Ectodermal cell (in vitro differentiated cells): ENCODE measurements around the gene NSG1.

Source experiments
- H3K27ac ChIP-seq: 2 replicates; pipeline ENCODE4 v1.7.0; 2013; ENCODE audit warnings: mild to moderate bottlenecking, low read depth, low read length; ENCODE audit not compliant: insufficient read depth, poor library complexity, severe bottlenecking
- H3K27me3 ChIP-seq: 2 replicates; pipeline ENCODE4 v1.7.0; 2013; ENCODE audit warnings: mild to moderate bottlenecking, low read length; ENCODE audit not compliant: insufficient read depth, control insufficient read depth, poor library complexity, severe bottlenecking
- H3K36me3 ChIP-seq: one replicate; pipeline ENCODE4 v1.7.0; 2013; ENCODE audit warnings: low read length; ENCODE audit not compliant: control insufficient read depth, insufficient read depth
- H3K4me1 ChIP-seq: one replicate; pipeline ENCODE4 v1.7.0; 2013; ENCODE audit warnings: low read length; ENCODE audit not compliant: control insufficient read depth, insufficient read depth
- H3K4me3 ChIP-seq: 2 replicates; pipeline ENCODE4 v1.7.0; 2013; ENCODE audit warnings: low read depth, low read length, control low read depth; ENCODE audit not compliant: insufficient read depth
- H3K9me3 ChIP-seq: 2 replicates; pipeline ENCODE4 v1.7.0; 2013; ENCODE audit warnings: mild to moderate bottlenecking, low read length, moderate library complexity; ENCODE audit not compliant: control insufficient read depth
- WGBS, 2 experiments: methylation state at CpG; one replicate each; pipeline ENCODE4 v1.1.7; 2013; ENCODE audit warnings: missing lambda C conversion rate in 2 of 2; 5-methylcytosine and 5-hydroxymethylcytosine counted together

The NSG1 gene

DNA sequence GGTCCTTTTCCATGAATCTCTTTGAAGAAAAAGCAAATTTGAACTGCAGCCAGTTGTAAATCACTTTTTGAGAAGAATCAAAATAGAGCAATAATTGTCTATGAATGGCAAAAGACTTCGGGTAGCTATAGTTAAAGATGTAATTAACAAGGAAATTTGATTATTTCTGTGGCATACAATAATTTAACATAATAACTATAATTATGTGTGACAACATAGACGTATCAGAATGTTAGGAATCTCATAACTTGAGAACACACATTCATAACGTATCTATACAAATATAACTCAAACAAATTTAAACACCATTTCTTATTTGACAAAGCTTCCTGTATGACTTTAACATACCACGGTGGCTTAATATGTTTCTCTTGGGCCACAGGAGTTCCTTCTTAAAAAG is 36.0 kb upstream of the NSG1 start:
- Histone ChIP-seq H3K36me3 (no peaks in the 10 kb centered on the region), H3K27me3 (no peaks in the 10 kb centered on the region), H3K4me1 (no peaks in the 10 kb centered on the region), H3K4me3 (no peak overlapping the region), H3K9me3 (no peaks in the 10 kb centered on the region), H3K27ac (no peak overlapping the region)
- 86 to 92% methylated on average over 3 to 4 of the region's 4 CpGs for WGBS, 2 experiments

DNA sequence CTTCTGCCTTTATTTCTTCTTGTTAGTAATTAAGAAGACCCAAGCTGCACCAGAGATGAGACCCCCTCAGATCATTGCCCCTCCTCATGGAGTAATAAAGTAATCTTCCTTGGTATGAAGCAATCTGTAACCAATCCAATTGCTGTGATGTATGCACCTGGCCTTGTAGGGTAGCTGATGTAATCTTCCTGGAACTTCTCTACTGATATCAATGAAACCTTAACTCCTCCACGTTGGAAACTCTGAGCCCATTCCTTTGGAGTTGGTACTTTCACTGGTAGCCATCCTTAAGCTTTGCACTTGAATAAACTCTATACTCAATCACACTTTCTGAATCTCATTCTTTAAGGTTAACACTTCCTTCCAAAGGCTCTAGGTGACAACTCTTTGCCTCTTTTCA is 31.6 kb upstream of the NSG1 start:
- Histone ChIP-seq H3K36me3 (no peaks in the 10 kb centered on the region), H3K9me3 (no peaks in the 10 kb centered on the region), H3K27me3 (no peaks in the 10 kb centered on the region), H3K4me3 (no peak overlapping the region), H3K27ac (no peak overlapping the region), H3K4me1 (peaks cover 5% of the 10 kb centered on the region)
- whole genome bisulfite sequencing, 2 experiments, result 65 to 75% methylated on average over 1 of the region's 1 CpG

DNA sequence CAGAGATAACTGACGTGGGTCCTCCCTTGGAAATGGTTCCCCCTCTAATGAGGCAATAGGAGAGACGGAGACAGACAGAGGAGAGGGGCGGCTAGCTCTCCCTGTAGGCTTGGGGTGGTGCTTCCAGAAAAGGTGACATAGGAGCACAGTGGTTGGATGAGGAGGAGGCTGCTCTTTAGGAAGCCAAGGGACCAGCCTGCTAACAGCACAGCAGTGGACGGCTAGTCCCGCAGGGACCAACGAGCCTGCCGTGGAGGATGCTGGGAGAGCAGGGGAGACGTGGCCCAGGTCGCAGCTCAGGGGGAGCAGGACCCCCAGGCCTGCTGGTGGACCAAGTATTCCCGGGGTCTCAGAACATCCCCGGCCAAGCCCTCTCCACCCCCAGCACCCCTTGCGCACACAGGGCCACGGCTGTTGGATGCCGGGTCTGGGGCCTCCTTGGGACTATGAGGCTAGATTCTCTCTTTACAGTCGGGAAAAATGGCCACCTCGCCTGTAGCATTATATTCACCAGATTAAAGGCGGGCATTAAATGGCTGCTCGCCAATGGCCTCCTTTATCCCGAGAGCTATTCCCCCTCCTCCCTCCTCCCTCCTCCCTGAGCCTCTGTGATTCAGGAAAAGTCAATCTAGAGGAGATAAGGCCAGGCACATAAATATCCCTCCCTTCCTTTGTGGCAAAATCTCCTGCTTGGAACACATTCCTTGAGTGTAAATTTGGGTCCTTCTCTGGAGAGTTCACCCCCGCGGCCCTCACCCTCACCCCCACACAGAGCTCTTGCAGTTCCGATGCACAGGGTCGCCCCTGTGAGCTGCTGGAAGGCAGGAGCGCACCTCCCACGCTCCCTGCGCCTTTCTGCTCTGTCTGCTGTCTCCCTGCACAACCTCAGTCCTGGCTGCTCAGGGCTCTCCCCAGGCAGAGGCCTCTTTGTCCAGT is 30.5 kb upstream of the NSG1 start:
- peaks cover 5% of the 10 kb centered on the region for H3K4me1 ChIP-seq
- H3K9me3 ChIP-seq, result no peaks in the 10 kb centered on the region
- H3K27ac ChIP-seq, result no peak overlapping the region
- no peaks in the 10 kb centered on the region for H3K27me3 ChIP-seq
- WGBS, 2 experiments, result 92% methylated on average over 26 of the region's 26 CpGs
- H3K36me3 ChIP-seq, result no peaks in the 10 kb centered on the region
- no peak overlapping the region for H3K4me3 ChIP-seq

DNA sequence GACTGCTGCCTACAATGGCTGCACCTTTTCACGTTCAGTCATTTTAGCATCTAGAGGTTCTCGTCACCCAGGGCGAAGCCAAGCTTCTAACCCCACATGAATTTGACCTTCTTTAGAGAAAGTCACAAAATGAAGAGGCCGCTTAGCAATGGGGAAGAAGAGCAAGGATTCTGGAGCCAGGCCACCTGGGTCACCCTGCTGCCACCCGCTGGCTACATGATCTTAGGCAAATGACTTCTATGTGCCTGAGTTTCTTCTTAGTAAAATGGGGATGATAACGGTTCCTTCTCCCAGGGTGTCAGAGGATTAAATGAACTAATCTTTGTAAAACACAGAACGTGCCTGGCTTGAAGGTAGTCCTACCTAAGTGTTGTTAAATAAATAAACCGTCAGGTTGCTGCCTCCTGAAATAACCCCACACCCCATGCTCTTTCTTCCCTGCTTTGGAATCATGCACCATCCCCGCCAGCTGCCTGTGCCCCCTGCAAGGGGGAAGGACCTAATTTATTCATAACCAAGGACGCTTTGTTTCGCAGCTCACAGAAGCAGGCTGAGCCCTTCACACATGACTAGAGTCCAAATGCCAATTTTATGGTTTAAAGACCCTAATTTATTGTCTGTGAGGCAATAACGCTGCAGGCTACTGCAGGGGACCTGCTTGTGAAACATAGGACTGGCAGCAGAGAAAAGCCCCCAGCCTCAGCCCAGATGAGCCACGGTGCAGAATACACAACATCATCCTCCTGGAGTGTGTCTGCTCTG is 28.6 kb upstream of the NSG1 start:
- Histone ChIP-seq H3K4me1 (peaks cover 5% of the 10 kb centered on the region), H3K27ac (no peak overlapping the region), H3K4me3 (no peak overlapping the region), H3K9me3 (no peaks in the 10 kb centered on the region), H3K27me3 (no peaks in the 10 kb centered on the region), H3K36me3 (no peaks in the 10 kb centered on the region)
- 61 to 64% methylated on average over 13 of the region's 13 CpGs for WGBS, 2 experiments

DNA sequence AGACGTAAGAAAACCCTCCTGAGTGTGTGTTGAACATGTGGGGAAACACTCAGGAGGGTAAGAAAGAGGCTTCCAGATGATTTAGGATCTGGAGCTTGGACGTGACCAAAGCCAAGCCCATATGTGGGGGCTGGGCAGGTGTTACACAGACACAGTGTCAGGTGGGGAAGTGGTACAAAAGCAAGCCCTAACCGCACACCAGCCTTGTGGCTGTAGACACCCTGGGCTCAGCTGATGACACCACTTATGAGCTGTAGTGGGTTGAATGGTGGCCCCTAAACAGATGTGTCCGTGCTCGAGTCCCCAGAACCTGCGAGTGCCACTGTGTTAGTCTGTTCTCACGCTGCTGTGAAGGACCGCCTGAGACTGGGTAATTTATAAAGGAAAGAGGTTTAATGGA is 25.0 kb upstream of the NSG1 start:
- Histone ChIP-seq H3K36me3 (no peaks in the 10 kb centered on the region), H3K9me3 (no peaks in the 10 kb centered on the region), H3K27ac (no peak overlapping the region), H3K4me3 (no peak overlapping the region), H3K27me3 (no peaks in the 10 kb centered on the region), H3K4me1 (peaks cover 5% of the 10 kb centered on the region)
- WGBS, 2 experiments, result 90 to 94% methylated on average over 8 of the region's 8 CpGs

DNA sequence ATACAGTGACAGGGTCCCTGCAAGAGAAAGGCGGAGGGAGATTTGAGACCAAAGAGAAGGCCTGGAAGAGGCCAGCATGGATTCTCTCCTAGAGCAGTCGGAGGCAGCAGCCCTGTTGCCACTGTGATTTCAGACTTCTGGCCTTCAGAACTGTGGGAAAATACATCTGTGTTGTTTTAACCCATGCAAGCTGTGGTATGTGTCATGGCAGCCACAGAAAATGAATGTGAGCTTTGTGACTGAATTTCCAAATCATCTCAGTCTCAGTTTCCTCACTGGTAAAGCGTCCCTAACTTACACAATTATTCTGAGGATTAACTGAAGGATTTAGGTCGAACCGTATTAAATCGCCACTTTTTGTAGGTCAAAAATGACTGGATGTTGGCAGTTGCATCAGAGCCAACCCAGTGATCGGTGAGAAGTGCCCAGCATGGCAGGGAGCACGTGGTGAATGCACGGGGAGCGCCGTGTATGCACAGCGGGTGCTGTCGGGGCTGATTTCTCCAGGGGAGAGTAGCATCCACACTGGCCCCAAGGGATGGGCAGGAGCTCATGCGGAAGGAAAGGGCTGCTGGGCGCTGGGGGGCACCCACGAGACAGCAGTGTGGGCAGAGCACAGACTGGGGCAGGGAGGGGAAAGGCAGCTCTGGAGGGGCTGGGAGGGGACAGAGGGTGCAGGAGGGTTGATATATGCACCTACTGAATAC is 23.8 kb upstream of the NSG1 start:
- no peaks in the 10 kb centered on the region for H3K36me3 ChIP-seq
- no peaks in the 10 kb centered on the region for H3K27me3 ChIP-seq
- H3K4me3 ChIP-seq, result no peak overlapping the region
- no peak overlapping the region for H3K27ac ChIP-seq
- WGBS, 2 experiments, result 83 to 85% methylated on average over 16 of the region's 16 CpGs
- H3K9me3 ChIP-seq, result no peaks in the 10 kb centered on the region
- H3K4me1 ChIP-seq, result peaks cover 5% of the 10 kb centered on the region

DNA sequence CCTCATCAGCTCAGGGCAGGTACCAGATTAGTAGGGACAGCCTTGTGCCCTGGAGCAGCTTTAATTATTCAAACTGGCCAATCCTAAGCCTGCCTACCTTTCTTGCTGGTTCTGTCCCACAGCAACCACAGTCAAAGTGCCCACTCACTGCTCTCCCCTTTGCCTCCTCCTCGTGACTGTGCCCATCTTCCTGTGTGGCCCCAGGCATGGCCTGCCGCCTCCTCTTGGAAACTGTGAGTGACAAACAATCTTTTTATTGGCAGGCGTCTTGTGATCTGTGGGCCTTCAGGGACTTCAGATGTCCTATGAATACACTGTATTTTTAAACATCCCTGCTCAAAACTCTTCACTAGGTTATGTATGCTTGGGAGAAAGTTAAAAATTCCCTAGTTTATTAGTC is 22.8 kb upstream of the NSG1 start:
- Histone ChIP-seq H3K36me3 (no peaks in the 10 kb centered on the region), H3K27ac (no peak overlapping the region), H3K4me3 (no peak overlapping the region), H3K4me1 (no peaks in the 10 kb centered on the region), H3K27me3 (no peaks in the 10 kb centered on the region), H3K9me3 (no peaks in the 10 kb centered on the region)
- WGBS, 2 experiments, result 87 to 88% methylated on average over 3 of the region's 3 CpGs

DNA sequence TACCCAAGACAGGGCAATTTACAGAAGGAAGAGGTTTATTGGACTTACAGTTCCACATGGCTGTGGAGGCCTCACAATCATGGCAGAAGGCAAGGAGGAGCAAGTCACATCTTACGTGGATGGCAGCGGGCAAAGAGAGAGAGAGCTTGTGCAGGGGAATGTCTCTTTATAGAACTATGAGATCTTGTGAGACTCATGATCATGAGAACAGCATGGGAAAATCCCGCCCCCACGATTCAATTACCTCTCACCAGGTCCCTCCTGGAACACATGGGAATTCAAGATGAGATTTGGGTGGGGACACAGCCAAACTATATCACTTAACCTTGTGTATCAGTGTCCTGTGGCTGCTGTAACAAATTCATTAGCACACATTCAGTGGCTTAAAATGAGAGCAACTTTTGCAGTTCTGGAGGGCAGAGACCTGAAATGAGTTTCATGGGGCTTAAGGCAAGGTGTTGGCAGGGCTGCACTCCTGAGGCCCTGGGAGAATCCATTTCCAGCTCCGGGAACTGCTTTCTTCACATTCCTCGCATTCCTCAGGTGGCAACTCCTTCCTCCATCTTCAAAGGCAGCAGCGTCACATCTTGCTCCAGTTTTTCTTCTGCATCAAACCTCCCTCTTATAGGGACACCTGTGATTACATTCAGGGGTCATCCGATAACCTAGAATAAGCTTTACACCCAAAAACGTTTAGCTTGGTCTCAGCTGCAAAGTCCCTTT is 22.3 kb upstream of the NSG1 start:
- no peak overlapping the region for H3K27ac ChIP-seq
- 86 to 87% methylated on average over 9 of the region's 9 CpGs for WGBS, 2 experiments
- H3K4me3 ChIP-seq, result no peak overlapping the region
- no peaks in the 10 kb centered on the region for H3K9me3 ChIP-seq
- no peaks in the 10 kb centered on the region for H3K27me3 ChIP-seq
- H3K36me3 ChIP-seq, result no peaks in the 10 kb centered on the region
- H3K4me1 ChIP-seq, result no peaks in the 10 kb centered on the region

DNA sequence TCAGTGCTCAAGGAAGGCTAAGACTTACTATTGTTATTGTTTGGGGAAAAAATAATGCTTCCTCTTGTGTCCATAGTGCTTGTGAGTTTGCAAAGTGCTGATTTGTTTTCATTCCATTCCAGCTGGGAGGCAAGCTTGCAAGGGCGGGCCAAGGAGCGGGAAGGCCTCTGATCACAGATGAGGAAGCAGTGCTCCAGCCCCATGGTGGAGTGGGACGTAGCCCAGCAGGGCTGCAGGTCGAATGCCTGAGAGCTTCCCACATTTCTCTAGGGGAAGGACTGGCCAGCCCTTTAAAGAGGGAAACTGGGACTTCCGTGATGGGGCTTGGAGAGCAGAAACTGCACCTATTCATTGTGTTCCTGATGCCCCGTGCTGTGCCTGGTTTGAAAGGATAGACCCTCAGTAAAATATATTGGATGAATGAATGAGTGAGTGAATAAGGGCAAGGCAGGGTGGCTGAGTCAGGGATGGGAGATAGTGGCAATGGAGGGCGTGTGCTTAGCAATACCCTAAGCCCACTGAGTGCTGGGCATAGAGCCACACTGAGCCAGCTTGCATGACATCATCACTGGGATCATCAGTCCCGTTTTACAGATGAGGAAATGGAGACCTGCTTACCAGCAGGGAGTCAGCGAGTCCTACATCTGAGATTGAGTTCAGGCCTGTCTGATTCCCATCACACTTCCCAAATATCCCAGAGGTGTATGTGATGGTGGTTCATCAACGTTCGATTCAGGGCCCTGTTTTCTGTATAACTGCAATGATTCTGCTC is 17.9 kb upstream of the NSG1 start:
- Histone ChIP-seq H3K27me3 (no peaks in the 10 kb centered on the region), H3K9me3 (no peaks in the 10 kb centered on the region), H3K4me3 (no peak overlapping the region), H3K4me1 (no peaks in the 10 kb centered on the region), H3K36me3 (no peaks in the 10 kb centered on the region), H3K27ac (no peak overlapping the region)
- WGBS, 2 experiments, result 87% methylated on average over 11 of the region's 11 CpGs
